ENCODE data around the gene BRF1.
A peak's percentile ranks its signal among the peaks of the same experiment; 100 is the strongest.

The BRF1 gene

GRCh38 chr14:105192866-105193731 lies 107.7 kb downstream of the BRF1 start:
- DNase-seq, result peak; percentile 65

GRCh38 chr14:105187935-105188524 lies 112.8 kb downstream of the BRF1 start:
- DNase-seq, result no peak

DNA sequence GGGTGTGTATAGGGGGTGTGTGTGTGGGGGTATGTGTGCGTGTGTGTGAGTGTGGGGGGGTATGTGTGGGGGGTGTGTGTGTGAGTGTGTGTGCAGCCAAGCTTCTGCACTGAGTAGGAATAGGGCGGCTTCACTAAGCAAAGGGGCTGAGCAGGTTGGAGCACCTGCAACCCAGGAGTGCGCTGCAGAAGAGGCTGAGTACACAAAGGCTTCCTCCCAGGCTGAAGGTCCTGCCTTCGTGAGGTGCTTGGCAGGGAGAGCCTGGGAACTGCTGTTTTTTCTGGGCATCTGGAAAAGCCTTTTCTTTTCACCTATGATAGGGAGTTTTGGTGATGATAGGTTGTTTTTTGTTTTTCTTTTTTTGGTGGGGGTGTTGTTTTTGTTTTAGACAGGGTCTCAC lies 113.7 kb downstream of the BRF1 start:
- DNase-seq, result no peak

- no peak for DNase-seq
These were observed 114.8 kb downstream of the BRF1 start for GRCh38 chr14:105185973-105186372.

GRCh38 chr14:105185001-105185400 lies 115.8 kb downstream of the BRF1 start:
- DNase-seq, result no peak

DNA sequence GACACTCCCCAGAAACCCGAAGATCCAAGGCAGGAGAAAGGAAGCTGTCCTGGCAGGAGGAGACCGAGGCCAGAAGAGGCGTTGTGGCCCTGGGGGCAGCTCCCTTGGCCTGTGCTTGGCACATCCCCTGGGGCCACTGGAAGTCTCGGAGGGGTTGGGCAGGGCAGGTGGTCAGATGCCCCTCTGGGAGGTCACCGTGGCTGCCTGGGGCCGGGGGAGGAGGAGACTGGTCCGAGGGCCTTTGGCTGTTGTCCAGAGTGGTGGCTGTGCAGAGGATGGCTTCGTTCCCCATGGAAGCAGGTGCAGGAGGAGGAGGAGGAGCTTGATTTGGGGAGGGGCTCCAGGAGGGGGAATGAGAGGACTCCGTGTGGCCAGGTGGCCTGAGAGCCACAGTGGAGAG lies 116.3 kb downstream of the BRF1 start:
- DNase-seq, result no peak

DNA sequence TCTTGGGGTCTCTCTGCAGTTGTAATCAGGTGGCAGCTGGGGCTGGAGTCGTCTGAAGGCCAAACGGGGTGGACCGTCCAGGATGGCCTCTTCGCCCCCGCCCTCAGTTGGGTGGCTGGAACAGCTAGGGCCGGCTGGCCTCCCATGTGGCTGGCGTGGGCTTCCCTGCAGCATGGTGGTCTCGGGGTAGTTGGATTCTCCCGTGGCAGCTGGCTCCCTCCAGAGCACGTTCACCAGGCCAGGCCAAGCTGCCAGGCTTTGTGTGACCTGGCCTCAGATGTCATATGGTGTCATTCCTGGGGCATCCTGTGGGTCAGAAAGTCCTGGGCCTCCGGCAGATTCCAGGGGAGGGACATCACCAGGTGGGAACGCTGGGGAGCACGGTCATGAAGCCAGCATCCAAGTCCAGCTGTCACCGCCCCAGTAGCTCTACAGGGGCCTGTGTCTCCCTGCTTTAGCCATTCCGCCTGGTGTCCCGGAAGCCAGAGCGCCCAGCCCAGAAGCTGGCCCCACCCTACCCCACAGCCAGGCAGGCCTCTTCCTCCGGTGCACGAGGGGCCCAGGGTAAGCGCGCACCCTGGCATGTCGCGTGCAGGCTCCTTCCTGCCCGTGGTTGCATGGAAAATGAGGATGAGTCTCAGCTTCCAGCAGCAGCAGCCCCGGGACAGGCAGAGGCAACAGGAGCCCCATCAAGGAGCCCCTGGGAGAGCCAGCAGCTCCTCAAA lies 118.3 kb downstream of the BRF1 start:
- no peak for DNase-seq

GRCh38 chr14:105181549-105182295 lies 119.1 kb downstream of the BRF1 start:
- no peak for DNase-seq

- peak; percentile 77 for DNase-seq
These were observed 119.9 kb downstream of the BRF1 start, which contains the start of gene NUDT14 for GRCh38 chr14:105180592-105181548. TSS of gene NUDT14 (minus strand) at chr14:105181312. CDS start at chr14:105181209, 103 bp downstream.

DNA sequence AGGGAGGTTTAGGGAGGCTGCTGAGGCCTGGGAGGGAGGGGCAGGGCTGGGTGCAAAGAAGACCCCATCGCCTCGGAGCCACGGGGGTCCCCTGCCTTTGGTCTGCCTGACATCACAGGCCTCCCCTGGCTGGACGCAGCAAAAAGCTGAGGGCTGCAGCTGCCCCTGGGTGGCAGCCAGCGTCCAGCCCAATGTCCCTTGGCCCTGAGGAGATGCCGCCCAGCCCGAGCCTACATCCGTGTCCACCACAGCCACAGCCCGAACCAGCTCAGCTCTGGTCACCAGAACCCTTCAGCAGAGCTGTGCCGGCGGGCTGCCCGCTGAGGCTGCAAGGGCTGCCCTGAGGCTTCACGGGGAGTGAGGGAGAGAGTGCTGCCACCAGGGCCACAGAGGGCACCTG lies 121.6 kb downstream of the BRF1 start:
- DNase-seq, result no peak

GRCh38 chr14:105178868-105179140 lies 122.0 kb downstream of the BRF1 start:
- no peak for DNase-seq

- DNase-seq, result no peak
These were observed 122.5 kb downstream of the BRF1 start for GRCh38 chr14:105178069-105178867.

GRCh38 chr14:105177082-105177481 lies 123.7 kb downstream of the BRF1 start:
- DNase-seq, result no peak

- DNase-seq, result no peak
These were observed 124.3 kb downstream of the BRF1 start for GRCh38 chr14:105176513-105176912.

GRCh38 chr14:105173901-105174894 lies 126.6 kb downstream of the BRF1 start:
- DNase-seq, result no peak

- DNase-seq, result no peak
These were observed 127.7 kb downstream of the BRF1 start for GRCh38 chr14:105173145-105173544.

DNA sequence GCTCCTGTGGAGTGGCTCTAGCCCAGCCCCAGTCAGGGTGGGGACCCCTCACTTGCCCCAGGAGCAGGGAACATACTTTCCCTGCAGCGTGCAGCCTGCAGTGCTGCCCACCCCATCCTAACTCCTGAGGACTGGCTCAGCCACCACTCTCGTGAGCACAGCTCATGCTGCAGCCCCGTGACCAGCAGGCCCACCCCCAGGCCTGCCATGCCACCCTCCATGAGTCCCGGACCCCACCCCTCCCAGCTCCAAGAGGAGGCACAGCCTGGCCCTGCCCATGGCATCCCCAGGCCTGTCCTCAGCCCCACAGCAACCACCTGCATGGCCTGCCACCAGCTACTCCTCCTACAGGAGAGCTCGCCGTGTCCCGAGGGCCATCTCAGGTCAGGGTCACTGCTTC lies 128.3 kb downstream of the BRF1 start:
- DNase-seq, result no peak

DNA sequence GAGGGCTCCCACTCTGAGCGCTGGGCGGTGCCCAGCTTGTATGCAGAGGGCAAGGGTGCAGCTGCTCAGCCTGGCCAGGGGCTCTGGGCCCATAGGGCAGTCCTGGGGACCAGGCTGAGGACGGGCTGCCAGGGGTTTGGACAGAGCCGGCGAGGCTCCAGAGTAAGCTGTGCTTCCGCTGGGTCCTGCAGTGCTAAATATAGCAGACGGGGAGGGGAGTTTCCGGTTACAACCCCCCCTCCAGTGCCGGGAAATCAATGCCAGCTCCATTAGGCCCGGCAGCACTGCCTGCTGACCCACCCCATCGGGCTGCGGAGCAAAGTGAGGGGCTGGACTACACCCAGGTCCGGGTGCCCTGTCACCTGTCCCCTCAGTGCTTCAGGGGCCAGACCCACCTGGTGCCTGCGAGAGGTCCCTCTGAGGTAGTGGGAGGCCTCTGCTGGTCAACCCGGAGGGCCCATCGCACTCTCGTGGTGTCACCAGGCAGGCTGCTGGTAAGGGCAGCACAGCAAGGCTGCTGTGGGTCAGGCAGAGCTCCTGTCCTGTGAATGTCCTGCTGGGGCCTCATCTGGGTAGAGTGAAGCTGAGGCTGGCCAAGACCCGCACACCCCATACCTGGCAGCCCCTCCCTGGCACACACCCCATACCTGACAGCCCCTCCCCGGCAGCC lies 129.7 kb downstream of the BRF1 start:
- no peak for DNase-seq
